G401.6 (cell line): ENCODE results near the gene USP7.

Experiments used
- FAIRE-seq: peaks from 2 replicates; lab custom pipeline; 2012; peaks lifted over from hg19 to GRCh38; lab: Jason Lieb, UNC

USP7 gene

GRCh38 chr16:8951447-8952280, 12.0 kb downstream of the USP7 start:
- FAIRE-seq: no peak

- FAIRE-seq: no peak
These were observed 13.1 kb downstream of the USP7 start for GRCh38 chr16:8950580-8951077.

- FAIRE-seq: no peak
These were observed 13.9 kb downstream of the USP7 start for GRCh38 chr16:8949536-8950418.

GRCh38 chr16:8948831-8949230, 14.9 kb downstream of the USP7 start:
- FAIRE-seq: no peak

- no peak for FAIRE-seq
These were observed 15.6 kb downstream of the USP7 start for GRCh38 chr16:8948069-8948593.

GRCh38 chr16:8946544-8946943, 17.2 kb downstream of the USP7 start:
- FAIRE-seq: no peak

GRCh38 chr16:8945626-8946296, 17.9 kb downstream of the USP7 start:
- no peak for FAIRE-seq

- FAIRE-seq: no peak
These were observed 19.5 kb downstream of the USP7 start for GRCh38 chr16:8943966-8944759.

GRCh38 chr16:8943001-8943763, 20.5 kb downstream of the USP7 start:
- FAIRE-seq: no peak

GRCh38 chr16:8941718-8942344, 21.9 kb downstream of the USP7 start:
- no peak for FAIRE-seq

- FAIRE-seq: no peak
These were observed 25.9 kb downstream of the USP7 start for GRCh38 chr16:8937803-8938202.

GRCh38 chr16:8936421-8936820, 27.3 kb downstream of the USP7 start:
- peak; percentile 31 for FAIRE-seq

GRCh38 chr16:8935989-8936388, 27.7 kb downstream of the USP7 start:
- FAIRE-seq: no peak

GRCh38 chr16:8934601-8935000, 29.1 kb downstream of the USP7 start:
- no peak for FAIRE-seq

GRCh38 chr16:8931859-8932258, 31.8 kb downstream of the USP7 start:
- FAIRE-seq: no peak

- no peak for FAIRE-seq
These were observed 34.5 kb downstream of the USP7 start for GRCh38 chr16:8929086-8929748.

- FAIRE-seq: no peak
These were observed 35.2 kb downstream of the USP7 start for GRCh38 chr16:8928467-8928957.

- FAIRE-seq: no peak
These were observed 36.9 kb downstream of the USP7 start for GRCh38 chr16:8926827-8927226.

GRCh38 chr16:8925455-8925854, 38.3 kb downstream of the USP7 start:
- FAIRE-seq: no peak
